ENCODE measurements around the gene B3GNT5. TPM values are rescaled to one million over a fixed set of nuclear protein-coding genes. Genes with fewer than 3 reads are reported as not detected.
A peak's percentile ranks its signal among the peaks of the same experiment; 100 is the strongest.

The B3GNT5 gene
- total and polyA plus RNA-seq, 2 donors (not counting 3 experiments of a cell fraction or from before 2014, with no cell fraction given): 4.1 to 25.6 TPM

GRCh38 chr3:183298701-183299153, 45.7 kb downstream of the B3GNT5 start:
- Histone ChIP-seq H3K27ac (ENCODE audit: insufficient read depth, low read depth, low read length) (no peak overlapping the region), H2AFZ (ENCODE audit: low read depth, low read length) (no peak overlapping the region)
- no TSS peak for BruUV-seq (replicated peaks)

GRCh38 chr3:183299976-183300375, 46.9 kb downstream of the B3GNT5 start:
- H2AFZ ChIP-seq (ENCODE audit: low read depth, low read length): no peak overlapping the region
- no peak for FAIRE-seq
- no peaks in the 10 kb centered on the region for H3K9me3 ChIP-seq (replicated peaks; ENCODE audit: control insufficient read depth, insufficient read depth, low read length)
- ChIA-PET POLR2A (no interaction called here), CTCF (interaction anchor here (1.2 kb wide), 1 partner anchor 8 kb away, joined by 4 read pairs; no protein-coding TSS in a partner anchor)
- no peak for DNase-seq (ENCODE audit: low read depth, low spot score)
- H3K27ac ChIP-seq (ENCODE audit: insufficient read depth, low read depth, low read length): no peak overlapping the region
- H3K4me1 ChIP-seq (ENCODE audit: control insufficient read depth, extremely low read depth, insufficient read depth, low read length): no peaks in the 10 kb centered on the region
- no peaks in the 10 kb centered on the region for H3K27me3 ChIP-seq (ENCODE audit: control insufficient read depth in 2 of 2, insufficient read depth in 2 of 2, low read length in 2 of 2)
- dilution Hi-C loops (cut with MboI; ENCODE audit: extremely low pct_ligation_motif_present, low sequenced_read_pairs) (no loop called here), intact Hi-C loops (cut with micrococcal nuclease) (no loop called here)
- no peaks in the 10 kb centered on the region for H3K36me3 ChIP-seq (ENCODE audit: control insufficient read depth in 2 of 2, extremely low read depth in 1 of 2, insufficient read depth in 2 of 2, low read length in 2 of 2)
- no peak for TF ChIP-seq JUN (IDR thresholded peaks at IDR 0.05; ENCODE audit: borderline replicate concordance, insufficient read depth, insufficient read length, low read depth)
- no peak for TF ChIP-seq GATA2 (IDR thresholded peaks at IDR 0.05; ENCODE audit: insufficient read depth, insufficient read length, low read depth, low read length)
- no peak for TF ChIP-seq CTCF (IDR thresholded peaks at IDR 0.05; ENCODE audit: extremely low read depth in 1 of 2, insufficient read depth in 1 of 2, low read depth in 1 of 2, low read length in 2 of 2)
- no peak for TF ChIP-seq MYC (IDR thresholded peaks at IDR 0.05; ENCODE audit: low read depth, low read length)
- no peak for TF ChIP-seq POLR2AphosphoS5 (IDR thresholded peaks at IDR 0.05; ENCODE audit: insufficient read depth, low read depth, low read length)
- no peak for TF ChIP-seq FOS (IDR thresholded peaks at IDR 0.05; ENCODE audit: borderline replicate concordance, insufficient read depth, low read length)
- no peak for TF ChIP-seq POLR2A (IDR thresholded peaks at IDR 0.05; ENCODE audit: low read depth, low read length)
- no peak for TF ChIP-seq MAX (IDR thresholded peaks at IDR 0.05; ENCODE audit: insufficient read depth, insufficient read length)
- TF ChIP-seq EZH2 (IDR thresholded peaks at IDR 0.05; ENCODE audit: borderline replicate concordance, low read depth, low read length, severe bottlenecking): no peak
- H3K9me1 ChIP-seq (replicated peaks; ENCODE audit: control insufficient read depth, extremely low read depth, insufficient read depth, low read length): no peaks in the 10 kb centered on the region
- H3K4me3 ChIP-seq (replicated peaks in 1 of 3; ENCODE audit: insufficient read depth in 1 of 3, low read depth in 1 of 3, low read length in 3 of 3): no peak overlapping the region
- no peaks in the 10 kb centered on the region for H3K79me2 ChIP-seq (ENCODE audit: control insufficient read depth, insufficient read depth, low read length)
- no peak overlapping the region for H3K4me2 ChIP-seq (ENCODE audit: insufficient read depth, low read length)
- no peak overlapping the region for H3K9ac ChIP-seq (replicated peaks; ENCODE audit: extremely low read depth, insufficient read depth, low read length)
- H4K20me1 ChIP-seq (replicated peaks; ENCODE audit: control insufficient read depth, extremely low read depth, insufficient read depth, low read length): no peaks in the 10 kb centered on the region
- BruUV-seq (replicated peaks): no TSS peak

More at GRCh38 chr3:183298701-183299153, 45.7 kb downstream of the B3GNT5 start:
- no peak overlapping the region for H3K9ac ChIP-seq (replicated peaks; ENCODE audit: extremely low read depth, insufficient read depth, low read length)
- ChIA-PET CTCF (interaction anchor here (1.1 to 1.2 kb wide), 2 partner anchors 9 to 13 kb away, joined by 3 to 4 read pairs; no protein-coding TSS in a partner anchor), POLR2A (no interaction called here)
- no peaks in the 10 kb centered on the region for H3K79me2 ChIP-seq (ENCODE audit: control insufficient read depth, insufficient read depth, low read length)
- dilution Hi-C loops (cut with MboI; ENCODE audit: extremely low pct_ligation_motif_present, low sequenced_read_pairs) (no loop called here), intact Hi-C loops (cut with micrococcal nuclease) (no loop called here)
- no peak overlapping the region for H3K4me3 ChIP-seq (replicated peaks in 1 of 3; ENCODE audit: insufficient read depth in 1 of 3, low read depth in 1 of 3, low read length in 3 of 3)
- DNase-seq (ENCODE audit: low read depth, low spot score): no peak
- H3K27me3 ChIP-seq (ENCODE audit: control insufficient read depth in 2 of 2, insufficient read depth in 2 of 2, low read length in 2 of 2): no peaks in the 10 kb centered on the region
- H3K9me3 ChIP-seq (replicated peaks; ENCODE audit: control insufficient read depth, insufficient read depth, low read length): no peaks in the 10 kb centered on the region
- no peak for TF ChIP-seq MYC (IDR thresholded peaks at IDR 0.05; ENCODE audit: low read depth, low read length)
- TF ChIP-seq FOS (IDR thresholded peaks at IDR 0.05; ENCODE audit: borderline replicate concordance, insufficient read depth, low read length): peak; percentile 5
- H3K4me2 ChIP-seq (ENCODE audit: insufficient read depth, low read length): no peak overlapping the region
- no peak for FAIRE-seq
- H4K20me1 ChIP-seq (replicated peaks; ENCODE audit: control insufficient read depth, extremely low read depth, insufficient read depth, low read length): no peaks in the 10 kb centered on the region
- H3K36me3 ChIP-seq (ENCODE audit: control insufficient read depth in 2 of 2, extremely low read depth in 1 of 2, insufficient read depth in 2 of 2, low read length in 2 of 2): no peaks in the 10 kb centered on the region
- H3K4me1 ChIP-seq (ENCODE audit: control insufficient read depth, extremely low read depth, insufficient read depth, low read length): no peaks in the 10 kb centered on the region
- no peaks in the 10 kb centered on the region for H3K9me1 ChIP-seq (replicated peaks; ENCODE audit: control insufficient read depth, extremely low read depth, insufficient read depth, low read length)
